ENCODE measurements around the gene SLC23A2. TPM values are rescaled to one million over a fixed set of nuclear protein-coding genes. Genes with fewer than 3 reads are reported as not detected.

Gene SLC23A2
- total and polyA plus RNA-seq, 7 donors = 0.60 to 15.2 (median 10.9) TPM

DNA sequence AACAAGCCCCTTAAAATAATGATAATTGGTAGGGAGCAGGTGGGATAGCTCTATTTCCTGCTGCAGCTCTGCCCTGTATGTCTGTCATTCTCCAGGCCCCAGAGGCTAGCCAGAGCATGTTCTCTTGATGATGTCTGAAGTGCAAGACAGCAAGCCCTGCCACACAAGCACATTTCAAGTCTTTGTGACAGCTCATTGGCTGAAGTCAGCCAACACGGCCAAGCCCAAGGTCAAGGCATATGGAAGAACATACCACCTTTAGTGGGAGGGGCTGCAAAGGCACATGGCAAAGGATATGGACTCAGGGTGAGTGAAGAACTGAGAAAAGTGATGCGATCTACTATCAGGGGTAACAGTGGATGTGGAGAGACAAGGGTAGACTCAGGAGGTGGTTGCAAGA lies 163.6 kb downstream of the SLC23A2 start:
- no peak overlapping the region for H3K4me3 ChIP-seq
- intact Hi-C loops (cut with DNase I) = no loop called here
- H3K36me3 ChIP-seq = no peaks in the 10 kb centered on the region
- peaks cover 0 to 23% (median 13%) of the 10 kb centered on the region in 4 donors for H3K4me1 ChIP-seq
- H3K27me3 ChIP-seq = no peaks in the 10 kb centered on the region
- peak; percentile 41 for DNase-seq
- whole genome bisulfite sequencing, 2 donors = 64 to 86% methylated on average over 2 of the region's 2 CpGs
- H3K9me3 ChIP-seq = no peaks in the 10 kb centered on the region
- no peak overlapping the region for H3K27ac ChIP-seq
- TF ChIP-seq, protein P1, sequence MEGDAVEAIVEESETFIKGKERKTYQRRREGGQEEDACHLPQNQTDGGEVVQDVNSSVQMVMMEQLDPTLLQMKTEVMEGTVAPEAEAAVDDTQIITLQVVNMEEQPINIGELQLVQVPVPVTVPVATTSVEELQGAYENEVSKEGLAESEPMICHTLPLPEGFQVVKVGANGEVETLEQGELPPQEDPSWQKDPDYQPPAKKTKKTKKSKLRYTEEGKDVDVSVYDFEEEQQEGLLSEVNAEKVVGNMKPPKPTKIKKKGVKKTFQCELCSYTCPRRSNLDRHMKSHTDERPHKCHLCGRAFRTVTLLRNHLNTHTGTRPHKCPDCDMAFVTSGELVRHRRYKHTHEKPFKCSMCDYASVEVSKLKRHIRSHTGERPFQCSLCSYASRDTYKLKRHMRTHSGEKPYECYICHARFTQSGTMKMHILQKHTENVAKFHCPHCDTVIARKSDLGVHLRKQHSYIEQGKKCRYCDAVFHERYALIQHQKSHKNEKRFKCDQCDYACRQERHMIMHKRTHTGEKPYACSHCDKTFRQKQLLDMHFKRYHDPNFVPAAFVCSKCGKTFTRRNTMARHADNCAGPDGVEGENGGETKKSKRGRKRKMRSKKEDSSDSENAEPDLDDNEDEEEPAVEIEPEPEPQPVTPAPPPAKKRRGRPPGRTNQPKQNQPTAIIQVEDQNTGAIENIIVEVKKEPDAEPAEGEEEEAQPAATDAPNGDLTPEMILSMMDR (IDR thresholded peaks at IDR 0.05) = no peak
- TF ChIP-seq POLR2A (IDR thresholded peaks at IDR 0.05) (no peak), EP300 (IDR thresholded peaks at IDR 0.05) (no peak), POLR2AphosphoS5 (IDR thresholded peaks at IDR 0.05) (no peak)

DNA sequence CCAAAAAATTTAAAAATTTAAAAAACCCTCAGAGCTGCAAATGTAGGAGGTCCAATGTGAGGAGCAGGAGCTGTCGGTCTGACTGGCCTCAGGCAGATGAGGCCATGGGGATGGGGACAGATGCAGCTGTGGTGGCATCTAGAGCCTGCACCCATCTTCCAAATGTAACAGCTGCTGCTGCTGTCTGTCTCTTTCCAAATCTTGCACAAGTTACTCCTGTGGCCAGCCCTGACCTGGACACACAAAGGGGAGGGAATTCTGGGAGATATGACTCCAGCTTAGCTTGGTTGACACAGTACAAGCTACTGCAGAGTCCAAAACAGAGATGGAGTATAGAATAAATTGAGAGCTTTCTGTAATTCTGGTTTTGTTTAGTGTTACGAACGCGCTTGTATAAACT lies 164.4 kb downstream of the SLC23A2 start:
- H3K9me3 ChIP-seq = no peaks in the 10 kb centered on the region
- H3K27ac ChIP-seq = peak overlapping the region in 1 of 4 donors; percentile 54
- H3K4me1 ChIP-seq = peaks cover 0 to 23% (median 13%) of the 10 kb centered on the region in 4 donors
- H3K36me3 ChIP-seq = no peaks in the 10 kb centered on the region
- intact Hi-C loops (cut with DNase I) = no loop called here
- H3K27me3 ChIP-seq = no peaks in the 10 kb centered on the region
- no peak for TF ChIP-seq POLR2AphosphoS5 (IDR thresholded peaks at IDR 0.05)
- no peak for TF ChIP-seq EP300 (IDR thresholded peaks at IDR 0.05)
- no peak for TF ChIP-seq POLR2A (IDR thresholded peaks at IDR 0.05)
- TF ChIP-seq, protein P1 (IDR thresholded peaks at IDR 0.05) = no peak
- 61 to 73% methylated on average over 4 of the region's 4 CpGs for WGBS, 2 donors
- no peak overlapping the region for H3K4me3 ChIP-seq
- DNase-seq = peak; percentile 48

DNA sequence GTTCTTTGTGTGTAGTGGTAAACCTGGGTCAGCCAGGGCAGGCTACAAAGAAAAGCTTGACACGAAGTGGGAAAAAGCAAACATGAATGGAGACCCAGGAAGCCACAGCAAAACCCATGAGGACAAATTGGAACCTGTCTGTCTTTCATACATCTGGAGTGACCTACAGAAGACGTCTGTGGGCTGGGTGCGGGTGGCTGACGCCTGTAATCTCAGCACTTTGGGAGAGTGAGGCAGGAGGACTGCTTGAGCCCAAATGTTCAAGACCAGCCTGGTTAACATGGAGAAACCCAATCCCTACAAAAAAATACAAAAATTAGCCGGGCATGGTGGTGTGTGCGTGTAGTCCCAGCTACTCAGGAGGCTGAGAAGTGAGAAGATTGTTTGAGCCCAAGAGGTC lies 164.8 kb downstream of the SLC23A2 start:
- Histone ChIP-seq H3K27ac (peak overlapping the region in 1 of 4 donors; percentile 54), H3K4me3 (no peak overlapping the region), H3K27me3 (no peaks in the 10 kb centered on the region), H3K36me3 (no peaks in the 10 kb centered on the region), H3K9me3 (no peaks in the 10 kb centered on the region), H3K4me1 (peaks cover 0 to 23% (median 13%) of the 10 kb centered on the region in 4 donors)
- DNase-seq = peak; percentile 12
- intact Hi-C loops (cut with DNase I) = no loop called here
- TF ChIP-seq, protein P1 (IDR thresholded peaks at IDR 0.05) = no peak
- TF ChIP-seq EP300 (IDR thresholded peaks at IDR 0.05) (no peak), POLR2AphosphoS5 (IDR thresholded peaks at IDR 0.05) (no peak), POLR2A (IDR thresholded peaks at IDR 0.05) (no peak)
- WGBS, 2 donors = 79 to 88% methylated on average over 6 of the region's 6 CpGs

DNA sequence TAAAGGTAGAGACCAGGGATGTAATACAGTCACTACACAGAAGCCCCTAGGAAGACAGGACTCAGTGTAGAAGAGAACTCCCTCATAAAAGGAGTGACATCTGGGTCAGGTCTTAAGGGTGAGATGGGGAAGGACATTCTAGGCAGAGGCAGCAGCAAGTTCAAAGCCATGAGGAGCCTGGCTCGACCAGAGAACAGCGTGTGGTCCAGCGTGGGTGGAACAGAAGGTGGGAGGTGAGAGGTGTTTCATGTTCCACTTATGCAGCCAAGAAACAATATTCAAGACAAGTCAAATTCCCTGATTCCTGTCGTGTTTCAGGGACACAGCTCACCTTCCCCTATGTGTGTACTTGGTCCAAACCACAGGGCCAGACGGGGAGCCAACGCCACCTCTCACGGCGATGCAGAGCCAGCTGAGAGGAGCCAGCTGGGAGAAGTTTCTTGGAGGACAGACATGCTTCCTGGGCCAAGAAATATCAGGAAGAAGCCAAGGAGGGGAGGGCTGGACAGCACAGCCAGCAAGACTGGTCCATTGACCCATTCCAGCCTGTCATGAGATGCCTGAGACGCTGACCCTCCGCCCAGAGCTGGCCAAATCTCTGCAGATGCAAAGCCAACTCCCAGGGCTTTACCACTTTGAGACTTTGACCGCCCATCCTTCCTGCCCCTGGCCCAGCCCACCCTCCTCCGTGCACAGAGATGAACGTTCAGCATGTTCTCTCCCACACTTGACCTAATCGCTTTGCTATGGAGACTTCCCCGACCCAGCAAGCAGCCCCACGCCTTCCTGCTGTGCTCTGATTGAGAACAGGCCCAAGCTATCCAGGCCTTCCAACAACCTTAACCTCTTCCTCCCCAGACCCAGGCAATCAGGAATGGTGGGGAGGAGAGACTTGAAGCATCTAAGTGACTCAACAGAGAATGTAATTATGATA lies 165.8 kb downstream of the SLC23A2 start:
- Histone ChIP-seq H3K4me1 (peaks cover 0 to 23% (median 13%) of the 10 kb centered on the region in 4 donors), H3K27me3 (no peaks in the 10 kb centered on the region), H3K27ac (peak overlapping the region in 3 of 4 donors; percentile 28 to 54 (median 31)), H3K36me3 (no peaks in the 10 kb centered on the region), H3K9me3 (no peaks in the 10 kb centered on the region), H3K4me3 (no peak overlapping the region)
- DNase-seq = peak; percentile 81
- WGBS, 2 donors = 65% methylated on average over 16 of the region's 16 CpGs
- peak in 2 of 4 donors; percentile 9 to 26 for TF ChIP-seq POLR2AphosphoS5 (IDR thresholded peaks at IDR 0.05)
- TF ChIP-seq EP300 (IDR thresholded peaks at IDR 0.05) = no peak
- intact Hi-C loops (cut with DNase I) = no loop called here

DNA sequence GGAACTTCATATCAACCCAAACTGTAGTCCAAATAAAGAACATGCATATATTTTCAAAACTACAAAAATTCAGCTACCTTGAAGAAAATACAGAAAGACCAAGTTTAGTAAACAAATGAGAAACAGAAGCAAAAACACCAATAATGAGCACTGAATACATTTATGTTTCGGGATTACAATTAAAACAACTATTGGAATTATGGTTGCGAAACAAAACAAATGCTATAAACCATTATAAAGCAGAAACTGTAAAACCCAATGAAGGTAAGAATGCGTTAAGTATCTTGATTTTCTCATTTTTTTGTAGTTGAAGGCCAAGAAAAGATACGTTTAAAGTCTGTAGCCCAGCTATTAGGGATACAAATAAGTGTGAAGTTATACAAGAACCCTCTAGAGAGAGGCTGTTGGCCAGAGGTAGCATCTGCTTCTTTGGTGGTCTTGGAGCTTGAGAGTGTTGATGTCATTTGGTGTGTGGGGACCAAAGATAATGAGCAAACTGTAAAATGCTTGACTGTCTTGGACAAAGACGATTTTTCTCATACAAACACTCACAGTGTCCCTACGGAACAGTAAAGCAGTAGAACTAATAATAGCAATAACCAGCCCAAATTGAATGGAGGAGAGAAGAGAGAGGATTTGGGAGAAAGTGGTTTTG lies 168.1 kb downstream of the SLC23A2 start:
- Histone ChIP-seq H3K4me1 (peaks cover 0 to 34% (median 13%) of the 10 kb centered on the region in 4 donors), H3K27ac (no peak overlapping the region), H3K27me3 (no peaks in the 10 kb centered on the region), H3K9me3 (no peaks in the 10 kb centered on the region), H3K4me3 (no peak overlapping the region), H3K36me3 (no peaks in the 10 kb centered on the region)
- intact Hi-C loops (cut with DNase I) = no loop called here
- TF ChIP-seq EP300 (IDR thresholded peaks at IDR 0.05) = no peak
- peak; percentile 13 for DNase-seq
- WGBS, 2 donors = 72 to 76% methylated on average over 6 of the region's 6 CpGs

Data from sigmoid colon (tissue), 7 donors.